ENCODE measurements around the gene ALDH1L1. TPM values are rescaled to one million over a fixed set of nuclear protein-coding genes. Genes with fewer than 3 reads are reported as not detected.

Gene ALDH1L1
- total and polyA plus RNA-seq, 9 of the 15 experiments (the other 6 are each of a cell fraction or from before 2014, with no cell fraction given): 0.06 to 1.9 (median 0.57) TPM; not detected in 1

GRCh38 chr3:126147147-126147931, 33.0 kb downstream of the ALDH1L1 start:
- WGBS (ENCODE audit: insufficient coverage, low coverage, missing lambda C conversion rate): 3% methylated on average over 6 of the region's 7 CpGs
- no peak overlapping the region for H3K9ac ChIP-seq (ENCODE audit: insufficient read depth in 1 of 2, low read depth in 2 of 2, low read length in 2 of 2)
- CTCF ChIA-PET (ENCODE audit: low intra/inter-chr PET ratio): no interaction called here
- no peaks in the 10 kb centered on the region for H3K36me3 ChIP-seq (ENCODE audit: control insufficient read depth, insufficient read depth, low read length)
- H3K9me3 ChIP-seq (replicated peaks; ENCODE audit: control insufficient read depth, insufficient read depth, low read depth, low read length): no peaks in the 10 kb centered on the region
- POLR2A ChIA-PET: interaction anchor here (0.6 kb wide), 1 partner anchor 1846 kb away, joined by 3 read pairs; no protein-coding TSS in a partner anchor
- H3K27me3 ChIP-seq (ENCODE audit: control insufficient read depth in 2 of 2, insufficient read depth in 2 of 2, low read length in 2 of 2): peaks cover 0 to 4% of the 10 kb centered on the region in 2 experiments; a peak in 2 of 5 replicates
- FAIRE-seq (no peak), DNase-seq (ENCODE audit: extremely low read depth in 1 of 4, low spot score in 3 of 4) (no peak), ATAC-seq (no peak)
- H3K4me3 ChIP-seq: no peak overlapping the region
- BruUV-seq (replicated peaks): no TSS peak
- no peak overlapping the region for H2AFZ ChIP-seq (ENCODE audit: low read depth, low read length)
- in situ Hi-C loops (cut with MboI): loop anchor here (25.0 kb wide), 1 partner anchor 240 kb away; the partner anchor contains the start of gene CFAP100
- TF ChIP-seq EZH2 (IDR thresholded peaks at IDR 0.05; ENCODE audit: borderline replicate concordance, low read depth, low read length) (no peak), NR3C1 (CRISPR knock-in tag; IDR thresholded peaks at IDR 0.05) (no peak), SRSF9 (IDR thresholded peaks at IDR 0.05; ENCODE audit: borderline replicate concordance, low read depth, low read length) (no peak), ZBTB26 (CRISPR knock-in tag; IDR thresholded peaks at IDR 0.05) (no peak)
- no peaks in the 10 kb centered on the region for H3K9me1 ChIP-seq (ENCODE audit: control insufficient read depth, insufficient read depth, low read length)
- intact Hi-C loops (cut with micrococcal nuclease): no loop called here
- H3K4me2 ChIP-seq (ENCODE audit: insufficient read depth, low read length): no peak overlapping the region
- H3K27ac ChIP-seq (ENCODE audit: extremely low read depth, low read depth, low read length): no peak overlapping the region
- no peaks in the 10 kb centered on the region for H3K79me2 ChIP-seq (ENCODE audit: control insufficient read depth, insufficient read depth, low read length)
- no peaks in the 10 kb centered on the region for H4K20me1 ChIP-seq (replicated peaks; ENCODE audit: control insufficient read depth, insufficient read depth, low read length)
- no peaks in the 10 kb centered on the region for H3K4me1 ChIP-seq (replicated peaks in 1 of 2; ENCODE audit: control insufficient read depth in 2 of 2, insufficient read depth in 2 of 2, low read length in 2 of 2)
